ENCODE measurements around the gene FRMD4A.

GRCh38 chr10:14063531-14064285, 267.0 kb downstream of the FRMD4A start:
- TF ChIP-seq CTCF (IDR thresholded peaks at IDR 0.05) (no peak), POLR2A (IDR thresholded peaks at IDR 0.05) (no peak)

Data from uterus (tissue), 2 donors.